Spleen (tissue), 11 donors: Measurements from ENCODE around the gene CD248. TPM values are rescaled to one million over a fixed set of nuclear protein-coding genes. Genes with fewer than 3 reads are reported as not detected.
A peak's percentile ranks its signal among the peaks of the same experiment; 100 is the strongest.
"Not testable (repeated sequence)": the region's sequence is repeated elsewhere in the genome, so short reads cannot be mapped to it uniquely, and the experiment has no call there.

ENCODE experiments used
- DNase-seq: peaks from one replicate; pipeline ENCODE4 v3.0.0-alpha.2; 2020
- H3K27ac ChIP-seq, 8 donors: fragments of 200-600 bp; sonication (generic) in 7 of 8; 1 replicate in 4 of 8; 2 replicates in 4 of 8; pipeline versions ENCODE4 v1.5.0 to v1.8.0; 2016 to 2021; ENCODE audit warnings: inconsistent platforms in 4 of 8, mild to moderate bottlenecking in 4 of 8, moderate library complexity in 1 of 8
- H3K27me3 ChIP-seq, 7 donors: fragments of 200-600 bp; sonication (generic) in 6 of 7; replicated peaks in 1 of 7; 1 replicate in 4 of 7; 2 replicates in 3 of 7; pipeline versions ENCODE4 v1.5.0 to v1.8.0; 2016 to 2021; ENCODE audit warnings: inconsistent platforms in 3 of 7, mild to moderate bottlenecking in 1 of 7
- H3K36me3 ChIP-seq, 6 donors: fragments of 200-600 bp; sonication (generic) in 5 of 6; 1 replicate in 4 of 6; 2 replicates in 2 of 6; pipeline versions ENCODE4 v1.5.0 to v1.8.0; 2016 to 2021; ENCODE audit warnings: inconsistent platforms in 2 of 6
- H3K4me1 ChIP-seq, 6 donors: fragments of 200-600 bp; sonication (generic) in 5 of 6; 1 replicate in 3 of 6; 2 replicates in 3 of 6; pipeline versions ENCODE4 v1.5.0 to v1.8.0; 2016 to 2021; ENCODE audit warnings: inconsistent platforms in 3 of 6
- H3K4me3 ChIP-seq, 8 donors: fragments of 200-600 bp; sonication (generic) in 7 of 8; 1 replicate in 4 of 8; 2 replicates in 4 of 8; pipeline versions ENCODE4 v1.5.0 to v1.8.0; 2016 to 2021; ENCODE audit warnings: inconsistent platforms in 4 of 8, mild to moderate bottlenecking in 4 of 8, moderate library complexity in 2 of 8
- H3K9me3 ChIP-seq, 8 donors: fragments of 200-600 bp; sonication (generic) in 7 of 8; 1 replicate in 4 of 8; 2 replicates in 4 of 8; pipeline versions ENCODE4 v1.5.0 to v1.8.0; 2016 to 2021; ENCODE audit warnings: inconsistent platforms in 4 of 8
- POLR2A ChIP-seq, 3 donors: fragments of 450-650 bp; IDR thresholded peaks; one replicate each; pipeline ENCODE4 v1.5.1; 2017; ENCODE audit warnings: antibody characterized with exemption in 3 of 3, mild to moderate bottlenecking in 1 of 3
- POLR2AphosphoS5 ChIP-seq, 3 donors: sonication (generic); formaldehyde crosslinking; IDR thresholded peaks; one replicate each; pipeline ENCODE4 v1.5.1; 2017; ENCODE audit warnings: antibody characterized with exemption in 3 of 3
- WGBS, 5 donors: extraction: QIAGEN DNeasy Blood & Tissue Kit in 3 of 5; methylation state at CpG; one replicate each; pipeline versions ENCODE4 v1.1.5 to v1.1.7; 2013 to 2018; 5-methylcytosine and 5-hydroxymethylcytosine counted together
- intact Hi-C: fragments of 100-400 bp; cut with DNase I; formaldehyde crosslinking; loops from one replicate; pipeline ENCODE4 v1.15.0; 2023; ENCODE audit warnings: low total_unique reads
- polyA plus RNA-seq, 3 donors: library from polyadenylated mRNA; stranded (reverse); fragments of 200-250 nt; gene quantifications; one replicate each; pipeline ENCODE4 v1.2.1, GENCODE V29; 2013
- total RNA-seq, 7 donors: library from RNA; depleted of rRNA in 3 of 7; stranded (reverse); fragments of >200 nt in 3 of 7; fragmentation: NEBNext Ultra II Directional in 4 of 7; extraction: Animal tissue kit (Norgen Biotek cat#: 25700) in 4 of 7; gene quantifications; one replicate each; pipeline versions ENCODE4 v1.1.0 to v1.2.1, GENCODE V29; 2016 to 2021
- TF ChIP-seq, protein P1 (sequence below), 11 experiments: fragments of 200-600 bp in 7 of 11; fragments of 450-650 bp in 4 of 11; sonication (generic) in 4 of 11; IDR thresholded peaks in 8 of 11; conservative IDR thresholded peaks in 3 of 11; 1 replicate in 7 of 11; 2 replicates in 4 of 11; pipeline versions ENCODE4 v1.4.0 to v1.8.0; 2016 to 2021; ENCODE audit warnings: antibody characterized with exemption in 11 of 11, inconsistent platforms in 4 of 11, mild to moderate bottlenecking in 1 of 11
- donor health status: healthy with polysubstance abuse.
- donor health status: DM: no; HTN: no; CAD: no; lungs with moderate emphysema.
- donor health status: DM: no; HTN: no; CAD: no.
- donor health status: Bipolar disorder and iron deficiency.
- donor health status: healthy.
- donor health status: DM: no; HTN: no; CAD: no.
- donor health status: DM: yes; HTN: yes; CAD: no.

Gene CD248
- total and polyA plus RNA-seq, 10 donors, result 1.7 to 15.7 (median 4.9) TPM

DNA sequence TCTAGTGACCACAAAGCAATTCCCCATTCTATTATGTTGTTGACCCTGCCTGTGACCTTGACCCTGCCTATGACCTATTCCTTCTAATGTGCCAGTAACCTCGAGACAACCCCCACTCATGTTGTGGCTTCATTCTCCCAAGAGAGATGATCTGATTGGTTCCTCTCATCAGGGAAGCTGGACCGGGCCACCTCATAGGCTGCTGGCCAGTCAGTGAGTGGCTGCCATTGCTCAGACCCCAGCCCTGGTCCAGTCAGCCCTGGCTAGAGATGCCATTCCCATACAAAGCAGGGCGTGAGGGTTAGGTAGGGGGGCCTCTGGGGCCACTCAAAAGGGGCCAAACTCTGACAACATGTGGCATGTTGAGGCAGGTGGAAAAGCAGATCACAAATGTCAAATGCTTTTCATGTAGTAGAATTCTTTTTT is 42.8 kb upstream of the CD248 start:
- no peaks in the 10 kb centered on the region for H3K9me3 ChIP-seq
- intact Hi-C loops, result no loop called here
- peaks cover 0 to 14% (median 6%) of the 10 kb centered on the region in 6 donors for H3K4me1 ChIP-seq
- H3K27ac ChIP-seq, result no peak overlapping the region
- peak; percentile 58 for DNase-seq
- H3K36me3 ChIP-seq, result no peaks in the 10 kb centered on the region
- TF ChIP-seq, protein P1, sequence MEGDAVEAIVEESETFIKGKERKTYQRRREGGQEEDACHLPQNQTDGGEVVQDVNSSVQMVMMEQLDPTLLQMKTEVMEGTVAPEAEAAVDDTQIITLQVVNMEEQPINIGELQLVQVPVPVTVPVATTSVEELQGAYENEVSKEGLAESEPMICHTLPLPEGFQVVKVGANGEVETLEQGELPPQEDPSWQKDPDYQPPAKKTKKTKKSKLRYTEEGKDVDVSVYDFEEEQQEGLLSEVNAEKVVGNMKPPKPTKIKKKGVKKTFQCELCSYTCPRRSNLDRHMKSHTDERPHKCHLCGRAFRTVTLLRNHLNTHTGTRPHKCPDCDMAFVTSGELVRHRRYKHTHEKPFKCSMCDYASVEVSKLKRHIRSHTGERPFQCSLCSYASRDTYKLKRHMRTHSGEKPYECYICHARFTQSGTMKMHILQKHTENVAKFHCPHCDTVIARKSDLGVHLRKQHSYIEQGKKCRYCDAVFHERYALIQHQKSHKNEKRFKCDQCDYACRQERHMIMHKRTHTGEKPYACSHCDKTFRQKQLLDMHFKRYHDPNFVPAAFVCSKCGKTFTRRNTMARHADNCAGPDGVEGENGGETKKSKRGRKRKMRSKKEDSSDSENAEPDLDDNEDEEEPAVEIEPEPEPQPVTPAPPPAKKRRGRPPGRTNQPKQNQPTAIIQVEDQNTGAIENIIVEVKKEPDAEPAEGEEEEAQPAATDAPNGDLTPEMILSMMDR (IDR thresholded peaks at IDR 0.05 in 8 of 11, conservative IDR thresholded peaks at IDR 0.05 in 3 of 11), result no peak
- TF ChIP-seq POLR2A (IDR thresholded peaks at IDR 0.05), result no peak
- TF ChIP-seq POLR2AphosphoS5 (IDR thresholded peaks at IDR 0.05), result no peak
- no peak overlapping the region for H3K4me3 ChIP-seq
- H3K27me3 ChIP-seq, result no peaks in the 10 kb centered on the region
- WGBS, 5 donors, result 69 to 82% (median 77%) methylated on average over 3 of the region's 3 CpGs

DNA sequence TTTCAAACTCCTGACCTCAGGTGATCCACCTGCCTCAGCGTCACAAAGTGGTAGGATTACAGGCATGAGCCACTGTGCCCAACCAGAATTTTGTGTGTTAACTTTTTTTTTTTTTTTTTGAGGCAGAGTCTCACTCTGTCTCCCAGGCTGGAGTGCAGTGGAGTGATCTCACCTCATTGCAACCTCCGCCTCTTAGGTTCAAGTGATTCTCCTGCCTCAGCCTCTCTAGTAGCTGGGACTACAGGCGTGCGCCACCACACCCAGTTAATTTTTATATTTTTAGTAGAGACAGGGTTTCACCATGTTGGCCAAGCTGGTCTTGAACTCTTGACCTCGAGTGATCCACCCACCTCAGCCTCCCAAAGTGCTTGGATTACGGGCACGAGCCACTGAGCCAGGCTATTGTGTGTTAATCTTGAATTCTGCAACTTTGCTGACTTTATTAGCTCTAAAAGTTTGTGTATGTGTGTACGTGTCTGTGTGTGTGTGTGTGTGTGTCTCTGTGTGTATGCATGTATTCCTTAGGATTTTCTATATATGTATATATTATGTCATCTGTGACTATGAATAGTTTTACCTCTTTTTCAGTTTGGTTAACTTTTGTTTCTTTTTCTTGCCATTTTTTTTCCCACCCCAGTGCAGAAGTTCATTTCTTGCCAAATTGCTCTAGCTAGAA is 33.9 kb upstream of the CD248 start:
- peaks cover 14 to 33% (median 22%) of the 10 kb centered on the region in 6 donors for H3K4me1 ChIP-seq
- WGBS, 5 donors, result 78 to 91% (median 89%) methylated on average over 8 of the region's 8 CpGs
- H3K4me3 ChIP-seq, H3K36me3 ChIP-seq, H3K9me3 ChIP-seq, H3K27me3 ChIP-seq, H3K27ac ChIP-seq, intact Hi-C loops: not testable (repeated sequence)
- DNase-seq, result peak; percentile 24

DNA sequence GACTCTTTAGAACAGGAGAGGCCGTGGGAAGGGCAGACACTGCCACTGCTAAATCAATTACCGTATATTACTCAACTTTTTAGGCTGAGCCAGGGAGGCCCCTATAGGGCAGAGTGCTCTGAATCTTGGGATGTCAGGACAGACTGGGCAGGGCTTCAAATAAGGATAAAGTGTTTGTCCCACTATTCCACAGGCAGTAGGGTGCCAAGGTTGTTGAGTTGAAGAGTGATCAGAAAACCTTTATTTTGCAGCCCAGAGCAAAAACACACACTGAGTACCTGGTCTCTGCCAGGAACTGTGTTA is 32.2 kb upstream of the CD248 start:
- Histone ChIP-seq H3K4me3 (no peak overlapping the region), H3K36me3 (peaks cover 0 to 5% (median 0%) of the 10 kb centered on the region in 6 donors), H3K27ac (no peak overlapping the region), H3K4me1 (peaks cover 24 to 50% (median 37%) of the 10 kb centered on the region in 6 donors), H3K9me3 (no peaks in the 10 kb centered on the region), H3K27me3 (peaks cover 0 to 5% (median 0%) of the 10 kb centered on the region in 7 donors)
- intact Hi-C loops, result no loop called here
- WGBS, 5 donors, result 61 to 80% (median 78%) methylated on average over 2 of the region's 2 CpGs
- no peak for DNase-seq
- no peak for TF ChIP-seq POLR2A (IDR thresholded peaks at IDR 0.05)
- TF ChIP-seq, protein P1 (IDR thresholded peaks at IDR 0.05 in 8 of 11, conservative IDR thresholded peaks at IDR 0.05 in 3 of 11), result no peak
- no peak for TF ChIP-seq POLR2AphosphoS5 (IDR thresholded peaks at IDR 0.05)

DNA sequence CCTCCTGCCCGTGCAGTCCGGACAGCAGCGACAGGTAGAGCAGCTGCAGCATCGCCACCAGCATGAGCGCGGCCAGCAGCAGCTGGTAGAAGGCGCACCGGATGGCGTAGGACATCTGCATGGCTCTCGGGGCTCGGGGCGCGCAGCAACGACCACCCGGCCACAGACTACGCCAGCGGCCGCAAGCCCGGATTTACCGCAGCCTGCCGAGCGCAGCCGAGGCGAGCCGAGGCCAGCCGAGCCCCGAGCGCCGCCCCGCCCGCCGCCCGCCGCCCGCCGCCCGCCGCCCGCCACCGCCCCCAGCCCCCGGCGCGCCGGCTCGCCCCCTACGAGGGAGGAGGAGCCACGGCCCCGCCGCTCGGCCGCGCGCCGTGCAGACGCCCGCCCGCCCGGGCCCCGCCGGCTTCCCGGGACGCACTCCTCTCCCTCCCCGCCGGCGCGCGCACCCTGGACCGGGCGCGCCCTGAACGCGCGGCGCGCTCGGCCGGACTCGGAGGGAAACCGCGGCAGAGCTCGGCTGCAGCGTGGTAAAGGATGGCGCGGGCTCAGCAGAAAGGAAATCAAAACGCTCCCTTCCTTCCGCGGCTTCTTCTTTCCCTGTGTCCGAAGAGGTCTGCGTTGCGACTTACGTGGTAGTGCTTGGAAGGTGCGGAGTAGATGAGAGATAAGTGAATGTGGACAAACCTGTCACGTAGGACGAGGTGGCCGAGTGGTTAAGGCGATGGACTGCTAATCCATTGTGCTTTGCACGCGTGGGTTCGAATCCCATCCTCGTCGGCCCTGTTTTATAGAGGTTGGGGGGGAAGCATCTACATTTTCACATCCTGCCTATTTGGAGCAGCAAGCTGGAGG is 30.8 kb upstream of the CD248 start, which contains the start of gene B4GAT1:
B4GAT1 (minus strand) TSS at position 205 of the 852 bp plus-strand sequence; CDS start at position 121, 84 bp downstream.
- DNase-seq, result peak; percentile 88
- peaks cover 34 to 63% (median 49%) of the 10 kb centered on the region in 6 donors for H3K4me1 ChIP-seq
- 0 to 1% (median 0%) methylated on average over 28 to 99 of the region's 101 CpGs for WGBS, 5 donors
- H3K27ac ChIP-seq, result peak within 1 kb of the TSS; percentile 55 to 89 (median 82)
- H3K36me3 ChIP-seq, result peaks cover 0 to 5% (median 0%) of the 10 kb centered on the region in 6 donors
- no peaks in the 10 kb centered on the region for H3K9me3 ChIP-seq
- H3K27me3 ChIP-seq, result peaks cover 0 to 5% (median 0%) of the 10 kb centered on the region in 7 donors
- TF ChIP-seq POLR2A (IDR thresholded peaks at IDR 0.05), result no peak
- TF ChIP-seq POLR2AphosphoS5 (IDR thresholded peaks at IDR 0.05), result peak; percentile 49 to 72 (median 70)
- peak within 1 kb of the TSS; percentile 61 to 90 (median 86) for H3K4me3 ChIP-seq
- intact Hi-C loops, result no loop called here
